B cell (primary cell): ENCODE results near the gene NOXO1.

Experiments used
- CTCF ChIP-seq: fragments of 200-600 bp; IDR thresholded peaks from one replicate; pipeline ENCODE4 v1.8.0; 2022; ENCODE audit warnings: antibody characterized with exemption, mild to moderate bottlenecking
- EZH2 ChIP-seq: IDR thresholded peaks from 2 replicates; pipeline ENCODE4 v1.6.1; 2012; ENCODE audit warnings: borderline replicate concordance, low read depth, mild to moderate bottlenecking, moderate library complexity, low read length; ENCODE audit not compliant: insufficient read depth, poor library complexity, severe bottlenecking

DNA sequence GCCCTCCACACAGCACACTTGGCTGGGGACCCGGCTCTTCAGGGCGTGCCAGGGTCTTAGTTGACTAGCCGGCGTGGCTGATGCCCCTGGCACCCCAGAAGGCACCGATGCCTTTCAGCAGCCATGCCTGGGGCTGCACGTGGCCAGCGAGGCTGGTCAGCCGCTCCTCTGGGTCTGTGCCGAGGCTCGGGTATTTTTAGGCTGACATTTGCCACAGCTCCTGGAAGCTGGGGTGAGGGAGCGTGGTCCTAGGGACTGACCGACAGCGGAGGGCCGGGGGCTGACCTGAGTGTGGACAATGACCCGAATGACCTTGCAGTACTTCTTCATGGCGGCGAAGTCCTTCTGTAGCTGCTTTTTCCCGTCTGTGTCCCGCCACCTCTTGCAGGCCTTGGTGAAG lies 30.7 kb downstream of the NOXO1 start:
- no peak for TF ChIP-seq CTCF
- no peak for TF ChIP-seq EZH2
